Activated naive CD8-positive, alpha-beta T cell treated with anti-CD3 and anti-CD28 coated beads for 36 hours (primary cell): ENCODE data around the gene RAP1GDS1. TPM values are rescaled to one million over a fixed set of nuclear protein-coding genes. Genes with fewer than 3 reads are reported as not detected.
A peak's percentile ranks its signal among the peaks of the same experiment; 100 is the strongest.

Experiments used
- DNase-seq: peaks from one replicate; pipeline ENCODE4 v3.0.0; 2021
- H3K27ac Mint-ChIP-seq: one replicate; pipeline ENCODE4 v1.8.0; 2022; ENCODE audit warnings: mild to moderate bottlenecking, moderate library complexity, mixed read lengths
- H3K27me3 Mint-ChIP-seq: one replicate; pipeline ENCODE4 v1.8.0; 2022; ENCODE audit warnings: mild to moderate bottlenecking, mixed read lengths
- H3K36me3 Mint-ChIP-seq: one replicate; pipeline ENCODE4 v1.8.0; 2021; ENCODE audit warnings: mild to moderate bottlenecking, mixed read lengths
- H3K4me1 Mint-ChIP-seq: one replicate; pipeline ENCODE4 v1.8.0; 2021; ENCODE audit warnings: mixed read lengths
- H3K4me3 Mint-ChIP-seq: one replicate; pipeline ENCODE4 v1.8.0; 2022; ENCODE audit warnings: mild to moderate bottlenecking, moderate library complexity, mixed read lengths
- H3K9me3 Mint-ChIP-seq: one replicate; pipeline ENCODE4 v1.8.0; 2022; ENCODE audit warnings: mixed read lengths
- total RNA-seq, 2 experiments: library from RNA; stranded (reverse); gene quantifications; one replicate each; pipeline ENCODE4 v1.2.3, GENCODE V29; 2021

The RAP1GDS1 gene
- total RNA-seq, 2 experiments from 2014 or later: 61.8 to 62.6 TPM

- Mint-ChIP-seq H3K9me3 (no peaks in the 10 kb centered on the region), H3K27me3 (no peaks in the 10 kb centered on the region), H3K36me3 (peaks cover 35% of the 10 kb centered on the region), H3K4me3 (no peak overlapping the region), H3K27ac (peak overlapping the region; percentile 96), H3K4me1 (peaks cover 61% of the 10 kb centered on the region)
- no peak for DNase-seq
Observed at GRCh38 chr4:98484031-98484430, 222.8 kb downstream of the RAP1GDS1 start.

- DNase-seq: no peak
- Mint-ChIP-seq H3K27me3 (no peaks in the 10 kb centered on the region), H3K9me3 (no peaks in the 10 kb centered on the region), H3K4me1 (peaks cover 52% of the 10 kb centered on the region), H3K36me3 (peaks cover 32% of the 10 kb centered on the region), H3K27ac (peak overlapping the region; percentile 65), H3K4me3 (no peak overlapping the region)
Observed at GRCh38 chr4:98485816-98486345, 224.7 kb downstream of the RAP1GDS1 start.

GRCh38 chr4:98490251-98490650, 229.1 kb downstream of the RAP1GDS1 start:
- H3K27me3 Mint-ChIP-seq: no peaks in the 10 kb centered on the region
- peaks cover 8% of the 10 kb centered on the region for H3K36me3 Mint-ChIP-seq
- H3K4me3 Mint-ChIP-seq: no peak overlapping the region
- no peak overlapping the region for H3K27ac Mint-ChIP-seq
- no peaks in the 10 kb centered on the region for H3K9me3 Mint-ChIP-seq
- peaks cover 38% of the 10 kb centered on the region for H3K4me1 Mint-ChIP-seq
- no peak for DNase-seq

- DNase-seq: no peak
- H3K9me3 Mint-ChIP-seq: no peaks in the 10 kb centered on the region
- H3K4me3 Mint-ChIP-seq: no peak overlapping the region
- H3K27me3 Mint-ChIP-seq: no peaks in the 10 kb centered on the region
- H3K4me1 Mint-ChIP-seq: peaks cover 22% of the 10 kb centered on the region
- no peak overlapping the region for H3K27ac Mint-ChIP-seq
- H3K36me3 Mint-ChIP-seq: no peaks in the 10 kb centered on the region
Observed at GRCh38 chr4:98491899-98492559, 230.8 kb downstream of the RAP1GDS1 start.

- H3K4me3 Mint-ChIP-seq: no peak overlapping the region
- no peaks in the 10 kb centered on the region for H3K27me3 Mint-ChIP-seq
Observed at GRCh38 chr4:98493296-98493695, 232.1 kb downstream of the RAP1GDS1 start.

More at GRCh38 chr4:98493296-98493695, 232.1 kb downstream of the RAP1GDS1 start:
- Mint-ChIP-seq H3K4me1 (peaks cover 17% of the 10 kb centered on the region), H3K36me3 (peaks cover 1% of the 10 kb centered on the region), H3K27ac (no peak overlapping the region), H3K9me3 (no peaks in the 10 kb centered on the region)
- no peak for DNase-seq

Other genes with a start within 250 kb of the RAP1GDS1 start
- gene STPG2, start 117.9 kb upstream of the RAP1GDS1 start, total RNA-seq: not detected